HepG2 (cell line): Measurements from ENCODE around the gene PTGES3. TPM values are rescaled to one million over a fixed set of nuclear protein-coding genes. Genes with fewer than 3 reads are reported as not detected.

Source experiments
- ATAC-seq: fragments of 200-7000 bp; cut with Tn5 transposase; 3 replicates; pipeline ENCODE4 v1.9.1; 2020; ENCODE audit warnings: mild to moderate bottlenecking, moderate library complexity
- BruUV-seq: library from RNA; stranded (reverse); fragments of 400-500 nt; replicated peaks from 2 replicates; lab custom pipeline; 2021; lab: Mats Ljungman, UMichigan
- CTCF ChIA-PET: fragments of 300-600 bp; formaldehyde crosslinking; extraction: SDS; loops from one replicate; lab custom pipeline; 2021; ENCODE audit warnings: low total read pairs, inconsistent platforms, low intra/inter-chr PET ratio; lab: Yijun Ruan, JAX
- POLR2A ChIA-PET: fragments of 350-600 bp; sonication (Branson Sonifier 250); formaldehyde crosslinking; loops from one replicate; lab custom pipeline; 2020; ENCODE audit warnings: antibody characterized with exemption, inconsistent platforms; lab: Yijun Ruan, JAX
- DNase-seq: peaks from one replicate; pipeline ENCODE4 v3.0.0-alpha.2; 2015; ENCODE audit warnings: low spot score
- FAIRE-seq: peaks from 3 replicates; lab custom pipeline; 2011; peaks lifted over from hg19 to GRCh38; lab: Jason Lieb, UNC
- H2AFZ ChIP-seq: one replicate; pipeline ENCODE4 v1.6.1; 2011; ENCODE audit warnings: low read length, inconsistent platforms
- H3K27ac ChIP-seq: fragments of 300-600 bp; 3 replicates; pipeline ENCODE4 v1.8.0; 2011; ENCODE audit warnings: mixed run types, mild to moderate bottlenecking, mixed read lengths, low read length, inconsistent platforms; ENCODE audit not compliant: insufficient read depth; ENCODE audit errors: extremely low read length
- H3K27me3 ChIP-seq, 2 experiments: fragments of 200-600 bp in 1 of 2; 2 replicates in 1 of 2; 3 replicates in 1 of 2; pipeline versions ENCODE4 v1.6.0 to v1.8.0; 2011; ENCODE audit warnings: low read length in 2 of 2, mild to moderate bottlenecking in 2 of 2, moderate library complexity in 2 of 2, inconsistent platforms in 1 of 2; ENCODE audit not compliant: insufficient read depth in 2 of 2, control insufficient read depth in 1 of 2
- H3K36me3 ChIP-seq, 2 experiments: fragments of 200-600 bp in 1 of 2; replicated peaks in 1 of 2; 2 replicates in 1 of 2; 3 replicates in 1 of 2; pipeline versions ENCODE4 v1.5.1 to v1.8.0; 2011; ENCODE audit warnings: low read length in 2 of 2, inconsistent platforms in 1 of 2; ENCODE audit not compliant: insufficient read depth in 2 of 2, control insufficient read depth in 1 of 2
- H3K4me1 ChIP-seq: 2 replicates; pipeline ENCODE4 v1.5.1; 2012; ENCODE audit warnings: low read length, inconsistent platforms; ENCODE audit not compliant: insufficient read depth
- H3K4me2 ChIP-seq: 2 replicates; pipeline ENCODE4 v1.6.0; 2011; ENCODE audit warnings: low read depth, low read length, inconsistent platforms
- H3K4me3 ChIP-seq, 3 experiments: fragments of 200-600 bp in 1 of 3; sonication (generic), shearing (Covaris generic) in 1 of 3; replicated peaks in 1 of 3; 2 replicates each; pipeline ENCODE4 v1.5.1; 2011 to 2016; ENCODE audit warnings: low read length in 3 of 3, inconsistent platforms in 2 of 3, low read depth in 2 of 3, mild to moderate bottlenecking in 2 of 3, control low read depth in 1 of 3, mixed read lengths in 1 of 3; ENCODE audit not compliant: insufficient read depth in 1 of 3
- H3K79me2 ChIP-seq: one replicate; pipeline ENCODE4 v1.6.1; 2011; ENCODE audit warnings: low read length, inconsistent platforms; ENCODE audit not compliant: insufficient read depth
- H3K9ac ChIP-seq: 2 replicates; pipeline ENCODE4 v1.6.0; 2011; ENCODE audit warnings: mild to moderate bottlenecking, low read depth, low read length, inconsistent platforms; ENCODE audit not compliant: insufficient read depth
- H3K9me3 ChIP-seq: 2 replicates; pipeline ENCODE4 v1.5.1; 2012; ENCODE audit warnings: mild to moderate bottlenecking, low read length
- H4K20me1 ChIP-seq: 2 replicates; pipeline ENCODE4 v1.6.0; 2011; ENCODE audit warnings: inconsistent platforms, mild to moderate bottlenecking, low read length, moderate library complexity; ENCODE audit not compliant: insufficient read depth
- DNMT3B ChIP-seq: conservative IDR thresholded peaks from 2 replicates; pipeline ENCODE4 v1.6.1; 2016; ENCODE audit warnings: missing biosample characterization, control low read depth
- RARG ChIP-seq: sonication (generic); formaldehyde crosslinking; IDR thresholded peaks from 2 replicates; pipeline ENCODE4 v1.4.0; 2020; ENCODE audit warnings: low read depth, mild to moderate bottlenecking, missing genetic modification reagents
- SALL2 ChIP-seq: sonication (generic); formaldehyde crosslinking; IDR thresholded peaks from 2 replicates; pipeline ENCODE4 v1.8.1; 2023; ENCODE audit warnings: mild to moderate bottlenecking, missing genetic modification reagents, inconsistent platforms
- SATB2 ChIP-seq: sonication (generic); formaldehyde crosslinking; IDR thresholded peaks from 2 replicates; pipeline ENCODE4 v1.5.0; 2020; ENCODE audit warnings: missing genetic modification reagents
- ZBTB10 ChIP-seq: sonication (generic); formaldehyde crosslinking; IDR thresholded peaks from 2 replicates; pipeline ENCODE4 v1.4.0; 2020; ENCODE audit warnings: missing genetic modification reagents, borderline replicate concordance
- ZFP90 ChIP-seq: sonication (generic); formaldehyde crosslinking; IDR thresholded peaks from 2 replicates; pipeline ENCODE4 v1.8.0; 2022; ENCODE audit warnings: missing genetic modification reagents, mild to moderate bottlenecking, inconsistent platforms, borderline replicate concordance
- ZNF251 ChIP-seq: sonication (generic); formaldehyde crosslinking; IDR thresholded peaks from 2 replicates; pipeline ENCODE4 v1.9.0; 2021; ENCODE audit warnings: mild to moderate bottlenecking, missing genetic modification reagents
- ZNF30 ChIP-seq: sonication (generic); formaldehyde crosslinking; IDR thresholded peaks from 2 replicates; pipeline ENCODE4 v1.5.0; 2020; ENCODE audit warnings: mild to moderate bottlenecking, missing genetic modification reagents
- ZNF362 ChIP-seq: sonication (generic); formaldehyde crosslinking; IDR thresholded peaks from 2 replicates; pipeline ENCODE4 v1.4.0; 2020; ENCODE audit warnings: missing genetic modification reagents, mild to moderate bottlenecking, borderline replicate concordance
- ZNF773 ChIP-seq: sonication (generic); formaldehyde crosslinking; IDR thresholded peaks from 2 replicates; pipeline ENCODE4 v1.4.0; 2020; ENCODE audit warnings: missing genetic modification reagents, borderline replicate concordance
- WGBS: methylation state at CpG from one replicate; pipeline ENCODE4 v1.1.6; 2017; ENCODE audit warnings: low lambda C conversion rate; 5-methylcytosine and 5-hydroxymethylcytosine counted together
- in situ Hi-C: cut with HindIII; loops from 2 replicates; pipeline ENCODE4 v1.10.0; 2017; ENCODE audit warnings: low pct_unique_long_range_greater_than_20kb; ENCODE audit not compliant: extremely low pct_ligation_motif_present
- intact Hi-C: fragments of 100-400 bp; cut with micrococcal nuclease; formaldehyde crosslinking; loops from one replicate; pipeline ENCODE4 v1.10.0; 2022; ENCODE audit not compliant: unreplicated experiment
- polyA plus RNA-seq, 8 experiments: library from polyadenylated mRNA; depleted of rRNA in 3 of 8; stranded (reverse) in 7 of 8; unstranded in 1 of 8; fragments of >200 nt; fragmentation: Illumina TruSeq in 4 of 8; extraction: Trizol in 4 of 8; gene quantifications; 2 replicates each; pipeline versions ENCODE4 v1.2.1 to v1.2.3, GENCODE V29; 2011 to 2016; ENCODE audit warnings: low read depth in 4 of 8, missing spikeins in 1 of 8, mixed read lengths in 1 of 8; ENCODE audit not compliant: insufficient read depth in 1 of 8
- total RNA-seq, 5 experiments: library from RNA; depleted of rRNA; stranded (reverse); fragments of >200 nt; fragmentation: Illumina TruSeq; extraction: Trizol; gene quantifications; 2 replicates each; pipeline ENCODE4 v1.2.3, GENCODE V29; 2016; ENCODE audit warnings: low read depth in 1 of 5
- TF ChIP-seq, protein P1 (sequence below): sonication (generic); formaldehyde crosslinking; IDR thresholded peaks from 2 replicates; pipeline ENCODE4 v1.4.0; 2020; ENCODE audit warnings: mild to moderate bottlenecking, missing genetic modification reagents
- TF ChIP-seq, protein P2 (sequence below): sonication (generic); formaldehyde crosslinking; IDR thresholded peaks from 2 replicates; pipeline ENCODE4 v1.4.0; 2020; ENCODE audit warnings: missing genetic modification reagents; ENCODE audit errors: not compliant biosample characterization

PTGES3 gene
- total and polyA plus RNA-seq, 2 of the 13 experiments (the other 11 are each of a cell fraction or from before 2014, with no cell fraction given): 54.4 to 159 TPM

DNA sequence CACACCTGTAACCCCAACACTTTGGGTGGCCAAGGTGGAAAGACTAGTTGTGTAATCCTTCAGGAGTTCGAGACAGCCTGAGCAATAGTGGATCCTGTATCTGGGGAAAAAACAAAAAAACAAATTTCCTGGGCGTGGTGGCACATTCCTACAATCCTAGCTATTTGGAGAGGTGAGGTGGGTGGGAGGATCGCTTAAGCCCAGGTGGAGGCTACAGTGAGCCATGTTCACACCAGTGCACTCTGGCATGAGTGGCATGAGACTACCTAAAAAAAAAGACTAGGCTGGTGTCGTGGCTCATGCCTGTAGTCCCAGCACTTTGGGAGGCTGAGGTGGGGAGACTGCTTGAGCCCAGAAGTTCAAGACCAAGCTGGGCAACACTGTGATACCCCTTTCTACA, 17.2 kb downstream of the PTGES3 start:
- peaks cover 24 to 66% of the 10 kb centered on the region in 2 experiments; a peak in 4 of 5 replicates for H3K36me3 ChIP-seq
- ChIA-PET CTCF (no interaction called here), POLR2A (interaction anchor here (1.2 to 1.4 kb wide), 2 partner anchors 13 to 17 kb away, joined by 3 to 6 read pairs; partner anchors contain the start of gene PTGES3)
- peaks cover 23% of the 10 kb centered on the region for H3K4me1 ChIP-seq
- no peaks in the 10 kb centered on the region for H3K27me3 ChIP-seq
- no peak overlapping the region for H3K4me3 ChIP-seq
- no peaks in the 10 kb centered on the region for H3K9me3 ChIP-seq
- WGBS: 97% methylated on average over 4 of the region's 4 CpGs
- BruUV-seq: no TSS peak
- in situ Hi-C loops: no loop called here
- no peak overlapping the region for H3K9ac ChIP-seq
- H4K20me1 ChIP-seq: peaks cover 18% of the 10 kb centered on the region
- TF ChIP-seq ZNF773 (CRISPR knock-in tag) (no peak), ZFP90 (CRISPR knock-in tag) (no peak), ZBTB10 (CRISPR knock-in tag) (no peak)
- peaks cover 54% of the 10 kb centered on the region for H3K79me2 ChIP-seq
- DNase-seq (no peak), FAIRE-seq (no peak), ATAC-seq (no peak; the same call in 2 of the 3 replicates)
- no peak overlapping the region for H3K4me2 ChIP-seq
- no peak overlapping the region for H3K27ac ChIP-seq
- H2AFZ ChIP-seq: no peak overlapping the region
- intact Hi-C loops: no loop called here

- ChIA-PET POLR2A (no interaction called here), CTCF (no interaction called here)
- Histone ChIP-seq H3K9ac (no peak overlapping the region), H3K4me1 (peaks cover 16% of the 10 kb centered on the region), H3K4me3 (no peak overlapping the region), H3K27ac (no peak overlapping the region), H3K9me3 (no peaks in the 10 kb centered on the region), H3K36me3 (peaks cover 26 to 77% of the 10 kb centered on the region in 2 experiments), H3K27me3 (no peaks in the 10 kb centered on the region), H3K79me2 (peaks cover 34% of the 10 kb centered on the region), H4K20me1 (0 out of 2 replicates have a peak, but pooled peaks cover 4% of the 10 kb centered on the region), H3K4me2 (no peak overlapping the region), H2AFZ (no peak overlapping the region)
- in situ Hi-C loops (no loop called here), intact Hi-C loops (no loop called here)
- no TSS peak for BruUV-seq
- ATAC-seq (no peak), DNase-seq (no peak), FAIRE-seq (no peak)
- whole genome bisulfite sequencing: 97% methylated on average over 2 of the region's 2 CpGs
- TF ChIP-seq SATB2 (CRISPR knock-in tag) (no peak), ZNF30 (CRISPR knock-in tag) (no peak), ZNF251 (CRISPR knock-in tag) (no peak), DNMT3B (CRISPR knock-in tag) (no peak), RARG (CRISPR knock-in tag) (no peak), SALL2 (no peak), ZNF362 (CRISPR knock-in tag) (no peak)
- TF ChIP-seq, protein P1, sequence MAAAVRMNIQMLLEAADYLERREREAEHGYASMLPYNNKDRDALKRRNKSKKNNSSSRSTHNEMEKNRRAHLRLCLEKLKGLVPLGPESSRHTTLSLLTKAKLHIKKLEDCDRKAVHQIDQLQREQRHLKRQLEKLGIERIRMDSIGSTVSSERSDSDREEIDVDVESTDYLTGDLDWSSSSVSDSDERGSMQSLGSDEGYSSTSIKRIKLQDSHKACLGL: no peak
- TF ChIP-seq, protein P2, sequence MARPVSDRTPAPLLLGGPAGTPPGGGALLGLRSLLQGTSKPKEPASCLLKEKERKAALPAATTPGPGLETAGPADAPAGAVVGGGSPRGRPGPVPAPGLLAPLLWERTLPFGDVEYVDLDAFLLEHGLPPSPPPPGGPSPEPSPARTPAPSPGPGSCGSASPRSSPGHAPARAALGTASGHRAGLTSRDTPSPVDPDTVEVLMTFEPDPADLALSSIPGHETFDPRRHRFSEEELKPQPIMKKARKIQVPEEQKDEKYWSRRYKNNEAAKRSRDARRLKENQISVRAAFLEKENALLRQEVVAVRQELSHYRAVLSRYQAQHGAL (CRISPR knock-in tag): no peak
These were observed 20.0 kb downstream of the PTGES3 start for GRCh38 chr12:56668197-56668457.
